ENCODE measurements around the gene EHD4. TPM values are rescaled to one million over a fixed set of nuclear protein-coding genes. Genes with fewer than 3 reads are reported as not detected.

Gene EHD4
- total RNA-seq, 3 donors from 2014 or later: 25.7 to 33.8 (median 27.6) TPM

- peaks cover 14% of the 10 kb centered on the region for H3K4me1 Mint-ChIP-seq (ENCODE audit: low read depth)
- no peak for DNase-seq
- no peak for ATAC-seq
- peaks cover 32% of the 10 kb centered on the region for H3K36me3 Mint-ChIP-seq (ENCODE audit: insufficient read depth)
- no peak overlapping the region for H3K4me3 Mint-ChIP-seq
- no peaks in the 10 kb centered on the region for H3K27me3 Mint-ChIP-seq (ENCODE audit: low read depth)
- no peaks in the 10 kb centered on the region for H3K9me3 Mint-ChIP-seq
Observed at GRCh38 chr15:41922353-41922752, 50.0 kb downstream of the EHD4 start.

GRCh38 chr15:41921639-41922038 lies 50.7 kb downstream of the EHD4 start:
- H3K4me3 Mint-ChIP-seq: no peak overlapping the region
- DNase-seq (no peak), ATAC-seq (no peak)
- peaks cover 9% of the 10 kb centered on the region for H3K4me1 Mint-ChIP-seq (ENCODE audit: low read depth)
- no peaks in the 10 kb centered on the region for H3K27me3 Mint-ChIP-seq (ENCODE audit: low read depth)
- H3K36me3 Mint-ChIP-seq (ENCODE audit: insufficient read depth): peaks cover 35% of the 10 kb centered on the region
- no peaks in the 10 kb centered on the region for H3K9me3 Mint-ChIP-seq

- Mint-ChIP-seq H3K36me3 (ENCODE audit: insufficient read depth) (peaks cover 39% of the 10 kb centered on the region), H3K4me1 (ENCODE audit: low read depth) (peaks cover 6% of the 10 kb centered on the region)
- DNase-seq: no peak
Observed at GRCh38 chr15:41921167-41921566, 51.2 kb downstream of the EHD4 start.

GRCh38 chr15:41919954-41920538 lies 52.3 kb downstream of the EHD4 start:
- ATAC-seq (no peak), DNase-seq (no peak)
- Mint-ChIP-seq H3K27me3 (ENCODE audit: low read depth) (no peaks in the 10 kb centered on the region), H3K9me3 (no peaks in the 10 kb centered on the region), H3K4me3 (no peak overlapping the region), H3K36me3 (ENCODE audit: insufficient read depth) (peaks cover 46% of the 10 kb centered on the region), H3K4me1 (ENCODE audit: low read depth) (peaks cover 2% of the 10 kb centered on the region)

More at GRCh38 chr15:41921167-41921566, 51.2 kb downstream of the EHD4 start:
- no peak for ATAC-seq
- no peaks in the 10 kb centered on the region for H3K27me3 Mint-ChIP-seq (ENCODE audit: low read depth)
- H3K9me3 Mint-ChIP-seq: no peaks in the 10 kb centered on the region
- no peak overlapping the region for H3K4me3 Mint-ChIP-seq

- no peaks in the 10 kb centered on the region for H3K9me3 Mint-ChIP-seq
- DNase-seq (no peak), ATAC-seq (no peak)
- H3K4me1 Mint-ChIP-seq (ENCODE audit: low read depth): peaks cover 2% of the 10 kb centered on the region
- peaks cover 45% of the 10 kb centered on the region for H3K36me3 Mint-ChIP-seq (ENCODE audit: insufficient read depth)
- no peak overlapping the region for H3K4me3 Mint-ChIP-seq
- H3K27me3 Mint-ChIP-seq (ENCODE audit: low read depth): no peaks in the 10 kb centered on the region
Observed at GRCh38 chr15:41919201-41919820, 53.0 kb downstream of the EHD4 start.

- Mint-ChIP-seq H3K4me1 (ENCODE audit: low read depth) (peaks cover 2% of the 10 kb centered on the region), H3K4me3 (no peak overlapping the region), H3K27me3 (ENCODE audit: low read depth) (no peaks in the 10 kb centered on the region), H3K36me3 (ENCODE audit: insufficient read depth) (peaks cover 49% of the 10 kb centered on the region), H3K9me3 (no peaks in the 10 kb centered on the region)
- DNase-seq (no peak), ATAC-seq (no peak)
Observed at GRCh38 chr15:41918506-41919126, 53.7 kb downstream of the EHD4 start.

- Mint-ChIP-seq H3K4me1 (ENCODE audit: low read depth) (peaks cover 2% of the 10 kb centered on the region), H3K9me3 (no peaks in the 10 kb centered on the region), H3K4me3 (no peak overlapping the region), H3K36me3 (ENCODE audit: insufficient read depth) (peaks cover 50% of the 10 kb centered on the region), H3K27me3 (ENCODE audit: low read depth) (no peaks in the 10 kb centered on the region)
- ATAC-seq (no peak), DNase-seq (no peak)
Observed at GRCh38 chr15:41917767-41918430, 54.5 kb downstream of the EHD4 start.

GRCh38 chr15:41915255-41915994 lies 56.9 kb downstream of the EHD4 start:
- Mint-ChIP-seq H3K9me3 (no peaks in the 10 kb centered on the region), H3K27me3 (ENCODE audit: low read depth) (no peaks in the 10 kb centered on the region), H3K4me1 (ENCODE audit: low read depth) (peaks cover 2% of the 10 kb centered on the region), H3K36me3 (ENCODE audit: insufficient read depth) (peaks cover 50% of the 10 kb centered on the region), H3K4me3 (no peak overlapping the region)
- no peak for ATAC-seq
- DNase-seq: no peak

- no peak overlapping the region for H3K4me3 Mint-ChIP-seq
- H3K36me3 Mint-ChIP-seq (ENCODE audit: insufficient read depth): peaks cover 47% of the 10 kb centered on the region
- H3K27me3 Mint-ChIP-seq (ENCODE audit: low read depth): no peaks in the 10 kb centered on the region
- DNase-seq (no peak), ATAC-seq (peak in 1 of 2 donors; percentile 25)
- peaks cover 2% of the 10 kb centered on the region for H3K4me1 Mint-ChIP-seq (ENCODE audit: low read depth)
- no peaks in the 10 kb centered on the region for H3K9me3 Mint-ChIP-seq
Observed at GRCh38 chr15:41914411-41914810, 57.9 kb downstream of the EHD4 start.

- Mint-ChIP-seq H3K4me3 (no peak overlapping the region), H3K27me3 (ENCODE audit: low read depth) (no peaks in the 10 kb centered on the region), H3K9me3 (no peaks in the 10 kb centered on the region), H3K36me3 (ENCODE audit: insufficient read depth) (peaks cover 46% of the 10 kb centered on the region), H3K4me1 (ENCODE audit: low read depth) (peaks cover 2% of the 10 kb centered on the region)
- ATAC-seq (no peak), DNase-seq (no peak)
Observed at GRCh38 chr15:41913256-41913655, 59.1 kb downstream of the EHD4 start.

GRCh38 chr15:41911691-41912345 lies 60.5 kb downstream of the EHD4 start:
- Mint-ChIP-seq H3K4me3 (no peak overlapping the region), H3K4me1 (ENCODE audit: low read depth) (peaks cover 2% of the 10 kb centered on the region), H3K27me3 (ENCODE audit: low read depth) (no peaks in the 10 kb centered on the region), H3K36me3 (ENCODE audit: insufficient read depth) (peaks cover 47% of the 10 kb centered on the region), H3K9me3 (no peaks in the 10 kb centered on the region)
- DNase-seq (no peak), ATAC-seq (no peak)

GRCh38 chr15:41908736-41909461 lies 63.5 kb downstream of the EHD4 start:
- H3K4me1 Mint-ChIP-seq (ENCODE audit: low read depth): peaks cover 8% of the 10 kb centered on the region
- no peaks in the 10 kb centered on the region for H3K27me3 Mint-ChIP-seq (ENCODE audit: low read depth)
- no peak for DNase-seq
- H3K9me3 Mint-ChIP-seq: peaks cover 4% of the 10 kb centered on the region
- H3K4me3 Mint-ChIP-seq: no peak overlapping the region
- H3K36me3 Mint-ChIP-seq (ENCODE audit: insufficient read depth): peaks cover 34% of the 10 kb centered on the region
- ATAC-seq: no peak

GRCh38 chr15:41907141-41907540 lies 65.2 kb downstream of the EHD4 start:
- Mint-ChIP-seq H3K27me3 (ENCODE audit: low read depth) (no peaks in the 10 kb centered on the region), H3K4me1 (ENCODE audit: low read depth) (peaks cover 8% of the 10 kb centered on the region), H3K36me3 (ENCODE audit: insufficient read depth) (peaks cover 33% of the 10 kb centered on the region), H3K4me3 (no peak overlapping the region), H3K9me3 (peaks cover 4% of the 10 kb centered on the region)
- DNase-seq (no peak), ATAC-seq (no peak)
